ENCODE data around the gene NSMCE4A. TPM values are rescaled to one million over a fixed set of nuclear protein-coding genes. Genes with fewer than 3 reads are reported as not detected.
"Not testable (repeated sequence)": the region's sequence is repeated elsewhere in the genome, so short reads cannot be mapped to it uniquely, and the experiment has no call there.

NSMCE4A gene
- total RNA-seq, 2 donors from 2014 or later: 51.6 to 61.7 TPM

DNA sequence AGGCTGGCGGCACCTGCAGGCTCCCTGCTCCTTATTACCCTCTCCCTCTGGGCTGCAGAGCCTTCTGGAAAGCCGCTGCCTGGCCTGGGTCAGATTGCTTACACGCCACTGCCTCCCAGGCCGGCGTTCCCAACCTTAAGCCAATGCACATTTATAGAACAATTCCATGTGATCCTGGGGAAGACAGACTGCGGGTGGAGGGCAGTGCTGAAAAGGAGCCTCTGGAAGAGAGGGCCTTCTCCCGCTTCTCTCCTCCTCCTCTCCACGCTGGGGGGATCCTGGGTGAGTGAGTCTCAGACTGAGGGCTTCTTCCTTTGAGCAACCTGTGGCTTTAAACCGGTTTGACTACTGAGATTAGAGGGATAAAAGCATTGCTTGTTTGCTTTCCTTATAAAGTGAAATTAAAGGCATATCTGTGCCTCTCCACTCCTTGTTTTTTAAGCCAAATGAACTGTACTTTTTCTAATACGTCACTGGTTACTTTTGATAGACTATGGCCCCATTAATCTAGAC, 19.5 kb upstream of the NSMCE4A start:
- DNase-seq: peak; percentile 65 to 79
- intact Hi-C loops (cut with DNase I, micrococcal nuclease): loop anchor here in 1 of 2 donors (5.0 kb wide), 1 partner anchor 118 kb away; no protein-coding TSS in a partner anchor
- peak; percentile 78 for ATAC-seq

DNA sequence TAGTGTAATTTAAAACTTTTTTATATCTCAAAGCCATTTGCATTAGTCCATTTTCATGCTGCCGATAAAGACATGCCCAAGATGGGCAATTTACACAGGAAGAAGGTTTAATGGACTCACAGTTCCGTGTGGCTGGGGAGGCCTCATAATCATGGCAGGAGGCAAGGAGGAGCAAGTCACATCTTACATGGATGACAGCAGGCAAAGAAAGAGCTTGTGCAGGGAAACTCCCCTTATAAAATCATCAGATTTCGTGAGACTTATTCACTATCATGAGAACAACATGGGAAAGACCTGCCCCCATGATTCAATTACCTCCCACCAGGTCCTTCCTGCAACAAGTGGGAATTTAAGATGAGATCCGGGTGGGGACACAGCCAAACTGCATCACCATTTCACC, 16.7 kb upstream of the NSMCE4A start:
- DNase-seq, ATAC-seq: not testable (repeated sequence)
- intact Hi-C loops (cut with DNase I, micrococcal nuclease): loop anchor here in 1 of 2 donors (5.0 kb wide), 1 partner anchor 121 kb away; no protein-coding TSS in a partner anchor

- intact Hi-C loops (cut with DNase I, micrococcal nuclease): loop anchor here in 1 of 2 donors (5.0 kb wide), 1 partner anchor 122 kb away; no protein-coding TSS in a partner anchor
- DNase-seq (peak in 1 of 2 donors; percentile 55), ATAC-seq (no peak)
Measured at GRCh38 chr10:121990015-121990677, 15.1 kb upstream of the NSMCE4A start.

- ATAC-seq (no peak), DNase-seq (peak in 1 of 2 donors; percentile 41)
- intact Hi-C loops (cut with DNase I, micrococcal nuclease): no loop called here
Measured at GRCh38 chr10:121988361-121989324, 13.6 kb upstream of the NSMCE4A start, which contains the start of gene TACC2. TSS of gene TACC2 (plus strand) at chr10:121989163. CDS start at chr10:122021982, 32,819 bp downstream.

DNA sequence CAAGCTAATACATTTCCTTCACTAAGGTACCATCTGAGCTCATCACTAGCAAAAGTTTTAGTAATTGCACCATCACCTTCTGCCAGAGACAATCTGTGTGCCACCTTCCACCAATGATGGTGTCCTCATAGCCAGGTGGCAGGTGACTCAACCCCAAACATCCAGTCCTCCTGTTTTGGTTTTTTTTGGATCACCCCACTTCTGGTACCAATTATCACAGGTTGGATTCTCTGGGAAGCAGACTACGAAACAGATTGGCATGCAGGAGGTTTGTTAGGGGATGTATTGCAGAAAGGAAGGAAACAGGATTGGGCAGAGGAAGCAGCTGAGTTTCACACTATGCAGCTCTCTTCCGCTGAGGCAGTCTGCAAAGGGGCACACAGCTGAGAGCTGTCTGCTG, 9.4 kb upstream of the NSMCE4A start:
- ATAC-seq: no peak
- DNase-seq: no peak
- intact Hi-C loops (cut with DNase I, micrococcal nuclease): no loop called here

DNA sequence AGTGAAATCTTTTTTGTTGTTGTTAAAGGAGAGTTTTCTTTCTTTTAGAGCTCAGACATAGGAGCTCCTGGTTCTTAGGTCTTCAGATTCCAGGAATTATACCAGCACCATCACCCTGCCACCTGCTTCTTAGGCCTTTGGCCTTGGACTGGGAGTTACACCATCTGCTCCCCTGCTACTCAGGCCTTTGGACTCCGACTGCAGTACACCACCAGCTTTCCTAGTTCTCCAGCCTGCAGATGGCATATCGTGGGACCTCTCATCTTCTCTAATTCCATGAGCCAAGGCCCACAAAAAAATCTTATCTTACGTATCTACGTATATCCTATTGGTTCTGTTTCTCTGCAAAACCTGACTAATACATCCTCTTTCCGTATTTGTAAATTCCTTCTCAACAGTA, 8.8 kb upstream of the NSMCE4A start:
- intact Hi-C loops (cut with DNase I, micrococcal nuclease): no loop called here
- DNase-seq: no peak
- ATAC-seq: no peak

- no peak for ATAC-seq
- DNase-seq: no peak
- intact Hi-C loops (cut with DNase I, micrococcal nuclease): no loop called here
Measured at GRCh38 chr10:121981346-121981745, 6.3 kb upstream of the NSMCE4A start.

- no peak for DNase-seq
- intact Hi-C loops (cut with DNase I, micrococcal nuclease): no loop called here
- ATAC-seq: no peak
Measured at GRCh38 chr10:121978511-121978910, 3.5 kb upstream of the NSMCE4A start.

DNA sequence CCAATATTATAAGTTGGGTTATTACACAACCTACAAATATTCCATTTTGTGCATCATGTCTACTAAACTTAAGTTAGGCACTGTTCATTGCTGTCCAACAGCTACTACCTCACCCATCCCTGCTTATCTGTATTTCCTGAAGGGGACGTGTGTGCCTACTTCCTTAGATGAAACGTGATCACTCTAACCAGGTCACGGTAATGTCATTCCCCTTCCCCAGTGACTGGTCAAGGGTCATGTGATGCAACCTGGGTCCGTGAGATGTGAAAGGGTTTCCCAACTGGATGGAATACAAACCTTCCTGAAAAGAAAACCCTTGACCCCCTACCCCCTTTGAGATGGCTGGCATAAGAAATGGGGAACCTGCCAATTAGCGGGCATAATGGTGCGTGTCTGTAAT, 1.6 kb upstream of the NSMCE4A start:
- DNase-seq (no peak), ATAC-seq (no peak)
- intact Hi-C loops (cut with DNase I, micrococcal nuclease): no loop called here

DNA sequence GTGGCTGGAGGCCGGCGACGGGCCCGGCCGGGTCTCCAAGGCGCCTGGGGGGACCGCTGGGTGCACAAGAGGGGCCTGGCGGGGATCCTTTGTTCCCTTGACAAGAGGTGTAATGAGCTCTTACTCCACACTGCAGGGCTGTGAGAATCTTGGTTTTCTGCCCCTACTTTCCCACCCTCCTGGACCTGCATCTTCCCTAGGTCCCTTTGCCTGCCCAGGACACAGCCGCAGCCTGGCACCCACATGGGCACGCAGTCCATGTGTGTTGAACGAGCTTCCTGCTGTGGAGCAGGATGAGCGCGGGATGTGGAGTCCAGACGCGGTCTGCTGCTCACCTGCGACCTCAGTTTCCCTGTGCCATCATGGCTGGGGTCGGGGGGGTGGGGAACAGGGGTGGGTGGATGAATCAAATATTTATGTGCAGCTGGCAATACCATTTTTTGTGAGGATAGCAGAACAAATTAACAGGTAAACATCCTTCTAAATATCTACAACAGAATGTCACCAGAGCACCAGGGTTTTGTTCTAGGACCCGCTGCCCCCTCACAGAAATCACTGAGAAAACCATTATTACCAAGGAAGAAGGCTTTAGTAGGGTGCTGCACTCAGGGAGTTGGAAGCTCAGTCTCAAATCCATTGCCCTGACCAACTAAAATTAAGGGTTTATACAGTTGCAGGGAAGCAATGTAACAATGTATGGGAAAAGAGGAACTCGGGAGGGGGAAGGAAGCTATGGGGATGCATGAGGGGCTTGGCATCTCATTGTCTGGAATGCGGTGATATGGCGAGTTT, 474 bp upstream of the NSMCE4A start:
- intact Hi-C loops (cut with DNase I, micrococcal nuclease): no loop called here
- ATAC-seq: peak; percentile 22
- DNase-seq: no peak

DNA sequence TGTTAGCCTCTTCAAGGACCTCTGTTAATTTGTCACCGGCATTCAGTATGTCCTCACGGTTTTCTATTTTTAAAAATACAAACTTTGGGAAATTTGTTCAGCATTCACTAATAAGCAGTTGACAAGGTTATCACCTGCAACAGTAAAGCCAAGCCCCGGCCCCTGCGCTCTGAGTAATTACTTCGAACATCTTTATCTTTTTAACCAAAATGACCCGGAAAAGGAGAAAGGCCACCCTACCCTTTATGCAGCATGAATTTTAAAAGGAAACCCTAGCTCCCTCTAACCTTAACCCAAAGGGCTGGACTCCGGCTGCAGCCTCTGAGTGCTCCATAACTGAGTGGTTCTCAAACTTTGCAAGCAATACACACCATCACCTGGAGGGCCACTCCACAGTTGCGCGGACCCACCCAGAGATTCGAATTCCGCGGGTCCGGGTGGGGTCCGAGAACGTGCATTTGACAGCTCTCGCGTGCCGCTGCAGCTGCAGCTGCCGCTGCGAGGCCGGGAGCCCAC, 940 bp downstream of the NSMCE4A start:
- ATAC-seq: no peak
- intact Hi-C loops (cut with DNase I, micrococcal nuclease): no loop called here
- no peak for DNase-seq

GRCh38 chr10:121969086-121969485, 5.9 kb downstream of the NSMCE4A start:
- DNase-seq; ATAC-seq; intact Hi-C loops (cut with DNase I, micrococcal nuclease): not testable (repeated sequence)

- intact Hi-C loops (cut with DNase I, micrococcal nuclease): no loop called here
- no peak for ATAC-seq
- no peak for DNase-seq
Measured at GRCh38 chr10:121965996-121966395, 9.0 kb downstream of the NSMCE4A start.

DNA sequence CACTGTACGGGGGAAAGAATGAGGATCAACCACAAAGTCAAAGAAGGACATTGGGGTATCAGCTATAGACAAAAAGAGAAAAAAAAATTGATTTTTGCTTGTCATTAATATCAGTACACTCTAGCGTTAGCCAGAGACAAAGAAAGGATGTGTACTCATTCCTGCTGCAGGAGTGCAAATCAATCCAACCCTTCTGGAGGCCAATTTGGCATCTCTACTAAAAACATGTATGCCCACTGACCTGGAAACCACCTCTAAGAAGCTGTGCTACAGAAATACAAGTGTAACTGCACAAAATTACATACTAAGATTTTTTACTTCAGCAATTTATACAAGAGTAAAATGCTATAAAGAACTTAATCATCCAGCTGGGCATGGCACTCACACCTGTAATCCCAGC, 13.6 kb downstream of the NSMCE4A start:
- DNase-seq (no peak), ATAC-seq (no peak)
- intact Hi-C loops (cut with DNase I, micrococcal nuclease): no loop called here

DNA sequence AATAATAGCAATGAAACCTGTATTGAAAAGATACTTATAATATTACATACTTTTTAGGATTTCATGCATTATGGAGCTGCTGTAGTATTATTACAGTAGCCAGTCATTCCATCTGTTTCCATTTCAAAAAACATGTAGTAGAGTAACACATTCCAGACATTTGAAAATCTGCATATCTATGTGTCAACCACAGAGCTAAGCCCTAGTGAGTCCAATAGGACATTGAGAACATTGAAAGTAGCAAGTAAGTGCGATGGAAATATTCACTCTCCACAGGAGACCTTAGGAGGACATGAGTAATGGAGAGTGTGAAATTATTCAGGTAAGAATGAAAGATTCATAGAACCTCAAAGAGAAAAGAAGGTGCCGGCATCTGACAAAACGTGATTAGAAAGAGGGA, 15.3 kb downstream of the NSMCE4A start:
- no peak for ATAC-seq
- DNase-seq: no peak
- intact Hi-C loops (cut with DNase I, micrococcal nuclease): no loop called here

- no peak for ATAC-seq
- no peak for DNase-seq
- intact Hi-C loops (cut with DNase I, micrococcal nuclease): no loop called here
Measured at GRCh38 chr10:121956111-121957061, 18.6 kb downstream of the NSMCE4A start.

DNA sequence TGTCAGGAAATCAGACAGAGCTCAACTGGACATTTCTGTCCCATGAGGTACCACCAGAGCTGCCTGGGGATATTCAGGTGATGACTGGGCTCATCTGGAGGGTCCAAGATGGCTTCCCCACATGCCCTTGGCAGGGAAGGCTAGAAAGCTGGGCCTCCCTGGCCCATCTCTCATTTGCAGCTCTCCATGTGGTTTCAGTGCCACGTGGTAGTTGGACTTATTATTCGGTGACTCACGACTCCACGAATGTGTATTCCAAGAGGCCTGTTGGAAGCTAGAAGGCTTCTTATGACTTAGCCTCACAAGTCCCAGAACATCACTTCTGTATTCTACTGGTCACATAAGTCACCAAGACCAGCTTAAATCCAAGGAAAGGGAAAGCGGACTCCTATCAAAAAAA, 22.8 kb downstream of the NSMCE4A start:
- intact Hi-C loops (cut with DNase I, micrococcal nuclease): no loop called here
- DNase-seq: no peak
- ATAC-seq: no peak

Measured in left colon (tissue), 2 donors.